Activated T-cell treated with anti-CD3 and anti-CD28 coated beads, Interleukin-2, amount 50 U/mL, for 4 hours (primary cell): ENCODE data around the gene TRIM9. TPM values are rescaled to one million over a fixed set of nuclear protein-coding genes. Genes with fewer than 3 reads are reported as not detected.
"Not testable (repeated sequence)": the region's sequence is repeated elsewhere in the genome, so short reads cannot be mapped to it uniquely, and the experiment has no call there.

Source experiments
- ATAC-seq, 2 donors: fragments of 200-7000 bp; cut with Tn5 transposase; one replicate each; pipeline ENCODE4 v1.10.0; 2021
- DNase-seq: peaks from one replicate; pipeline ENCODE4 v3.0.0-alpha.2; 2020
- H3K27me3 Mint-ChIP-seq: one replicate; pipeline ENCODE4 v1.8.0; 2021; ENCODE audit warnings: low read depth, mixed read lengths
- H3K36me3 Mint-ChIP-seq: one replicate; pipeline ENCODE4 v1.8.0; 2022; ENCODE audit warnings: mixed read lengths; ENCODE audit not compliant: insufficient read depth
- H3K4me1 Mint-ChIP-seq: one replicate; pipeline ENCODE4 v1.8.0; 2021; ENCODE audit warnings: low read depth, mixed read lengths
- H3K4me3 Mint-ChIP-seq: one replicate; pipeline ENCODE4 v1.8.0; 2021; ENCODE audit warnings: mild to moderate bottlenecking, moderate library complexity, mixed read lengths
- H3K9me3 Mint-ChIP-seq: one replicate; pipeline ENCODE4 v1.8.0; 2021; ENCODE audit warnings: mixed read lengths
- total RNA-seq, 3 donors: library from RNA; stranded (reverse); gene quantifications; one replicate each; pipeline ENCODE4 v1.2.1, GENCODE V29; 2021

The TRIM9 gene
- total RNA-seq, 3 donors from 2014 or later, result 0.43 to 0.58 (median 0.54) TPM

DNA sequence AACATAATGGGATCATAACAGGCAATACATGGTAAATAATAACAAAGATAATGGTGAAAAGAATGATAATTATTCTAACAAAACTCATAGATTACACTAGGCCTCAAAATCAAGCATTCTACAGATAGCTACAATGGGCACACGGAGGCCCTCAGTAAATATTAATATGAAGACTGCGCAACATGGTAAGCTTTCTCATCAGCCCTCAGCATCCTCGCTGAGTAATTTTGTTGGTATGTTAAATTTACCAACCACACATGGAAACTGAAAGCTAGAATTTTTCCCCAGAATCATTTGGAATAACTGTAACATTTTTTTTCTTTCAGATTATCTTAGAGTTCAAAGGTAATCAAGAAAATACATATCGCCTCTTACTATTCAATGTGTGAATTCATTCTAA is 76.4 kb downstream of the TRIM9 start:
- Mint-ChIP-seq H3K9me3 (no peaks in the 10 kb centered on the region), H3K36me3 (no peaks in the 10 kb centered on the region), H3K27me3 (peaks cover 4% of the 10 kb centered on the region), H3K4me3 (no peak overlapping the region), H3K4me1 (no peaks in the 10 kb centered on the region)
- no peak for ATAC-seq
- DNase-seq, result no peak

GRCh38 chr14:51014625-51015024 is 80.3 kb downstream of the TRIM9 start:
- DNase-seq (no peak), ATAC-seq (no peak)
- peaks cover 7% of the 10 kb centered on the region for H3K27me3 Mint-ChIP-seq
- no peaks in the 10 kb centered on the region for H3K4me1 Mint-ChIP-seq
- H3K4me3 Mint-ChIP-seq, result no peak overlapping the region
- H3K36me3 Mint-ChIP-seq, result no peaks in the 10 kb centered on the region
- H3K9me3 Mint-ChIP-seq, result no peaks in the 10 kb centered on the region

GRCh38 chr14:51014086-51014485 is 80.8 kb downstream of the TRIM9 start:
- DNase-seq (no peak), ATAC-seq (no peak)
- no peaks in the 10 kb centered on the region for H3K36me3 Mint-ChIP-seq
- H3K27me3 Mint-ChIP-seq, result peaks cover 8% of the 10 kb centered on the region
- H3K9me3 Mint-ChIP-seq, result no peaks in the 10 kb centered on the region
- H3K4me3 Mint-ChIP-seq, result no peak overlapping the region
- no peaks in the 10 kb centered on the region for H3K4me1 Mint-ChIP-seq

DNA sequence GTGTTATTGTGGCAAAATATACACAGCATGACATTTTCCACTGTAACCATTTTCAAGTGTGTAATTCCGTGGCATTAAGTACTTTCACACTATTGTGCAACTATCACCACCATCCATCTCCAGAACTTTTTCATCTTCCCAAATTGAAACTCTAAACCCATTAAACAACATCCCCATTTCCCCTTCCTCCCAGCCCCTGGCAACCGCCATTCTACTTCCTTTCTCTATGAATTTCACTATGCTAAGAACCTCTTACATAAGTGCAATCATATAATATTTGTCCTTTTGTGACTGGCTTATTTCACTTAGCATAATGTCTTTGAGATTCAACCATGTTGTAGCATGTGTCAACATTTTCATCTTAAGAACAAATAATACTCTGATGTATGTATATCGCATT is 82.8 kb downstream of the TRIM9 start:
- H3K4me3 Mint-ChIP-seq, result no peak overlapping the region
- DNase-seq, result no peak
- no peaks in the 10 kb centered on the region for H3K9me3 Mint-ChIP-seq
- H3K36me3 Mint-ChIP-seq, result no peaks in the 10 kb centered on the region
- H3K4me1 Mint-ChIP-seq, result no peaks in the 10 kb centered on the region
- H3K27me3 Mint-ChIP-seq, result peaks cover 8% of the 10 kb centered on the region
- no peak for ATAC-seq

DNA sequence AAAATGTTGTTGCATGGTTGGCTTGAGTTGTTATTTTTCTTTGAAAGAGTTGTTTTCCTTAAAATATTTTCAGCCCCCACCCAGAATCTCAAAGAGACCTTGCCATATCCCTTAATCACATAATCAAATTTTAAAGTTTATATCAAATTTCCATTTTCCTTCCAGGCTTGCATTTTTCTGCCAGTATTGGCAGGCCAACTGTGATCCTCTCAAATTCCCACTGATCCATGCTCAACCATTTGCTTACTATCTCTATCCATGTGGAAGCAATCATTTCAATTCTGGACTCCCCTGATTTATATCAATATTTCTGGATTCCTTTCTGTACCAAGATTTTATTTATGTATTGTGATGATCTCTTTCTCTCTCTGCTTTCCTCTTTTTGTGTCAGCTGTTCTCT is 86.5 kb downstream of the TRIM9 start:
- Mint-ChIP-seq H3K36me3 (no peaks in the 10 kb centered on the region), H3K9me3 (no peaks in the 10 kb centered on the region), H3K27me3 (peaks cover 3% of the 10 kb centered on the region), H3K4me3 (no peak overlapping the region), H3K4me1 (no peaks in the 10 kb centered on the region)
- DNase-seq (no peak), ATAC-seq (no peak)

DNA sequence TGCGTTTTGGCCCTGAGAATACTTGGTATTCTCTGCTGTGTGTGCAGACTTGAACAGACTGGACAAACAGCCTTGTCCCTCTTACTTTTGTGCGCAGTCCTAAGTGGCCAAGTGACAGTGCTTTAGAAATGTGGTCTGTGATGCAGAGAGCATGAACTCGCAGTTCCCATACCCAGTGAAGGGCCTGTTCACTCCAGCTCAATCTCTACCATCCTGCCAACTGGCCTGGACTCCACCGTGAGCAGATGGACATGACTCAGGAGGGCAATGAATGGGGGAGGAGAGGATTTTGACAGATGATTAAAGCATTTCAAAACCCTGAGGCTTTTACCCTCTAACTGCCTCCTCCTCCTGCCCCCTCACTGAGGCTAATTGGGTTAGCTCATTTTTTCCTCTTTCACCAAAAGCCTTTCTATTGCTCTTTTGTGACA is 88.1 kb downstream of the TRIM9 start:
- no peak for DNase-seq
- H3K4me3 Mint-ChIP-seq, result no peak overlapping the region
- ATAC-seq, result no peak
- H3K9me3 Mint-ChIP-seq, result no peaks in the 10 kb centered on the region
- H3K27me3 Mint-ChIP-seq, result peaks cover 3% of the 10 kb centered on the region
- no peaks in the 10 kb centered on the region for H3K36me3 Mint-ChIP-seq
- H3K4me1 Mint-ChIP-seq, result no peaks in the 10 kb centered on the region

- Mint-ChIP-seq H3K36me3 (no peaks in the 10 kb centered on the region), H3K4me1 (no peaks in the 10 kb centered on the region), H3K4me3 (no peak overlapping the region), H3K9me3 (no peaks in the 10 kb centered on the region), H3K27me3 (peaks cover 3% of the 10 kb centered on the region)
- no peak for DNase-seq
- no peak for ATAC-seq
Observed at GRCh38 chr14:51006324-51006723, 88.6 kb downstream of the TRIM9 start.

DNA sequence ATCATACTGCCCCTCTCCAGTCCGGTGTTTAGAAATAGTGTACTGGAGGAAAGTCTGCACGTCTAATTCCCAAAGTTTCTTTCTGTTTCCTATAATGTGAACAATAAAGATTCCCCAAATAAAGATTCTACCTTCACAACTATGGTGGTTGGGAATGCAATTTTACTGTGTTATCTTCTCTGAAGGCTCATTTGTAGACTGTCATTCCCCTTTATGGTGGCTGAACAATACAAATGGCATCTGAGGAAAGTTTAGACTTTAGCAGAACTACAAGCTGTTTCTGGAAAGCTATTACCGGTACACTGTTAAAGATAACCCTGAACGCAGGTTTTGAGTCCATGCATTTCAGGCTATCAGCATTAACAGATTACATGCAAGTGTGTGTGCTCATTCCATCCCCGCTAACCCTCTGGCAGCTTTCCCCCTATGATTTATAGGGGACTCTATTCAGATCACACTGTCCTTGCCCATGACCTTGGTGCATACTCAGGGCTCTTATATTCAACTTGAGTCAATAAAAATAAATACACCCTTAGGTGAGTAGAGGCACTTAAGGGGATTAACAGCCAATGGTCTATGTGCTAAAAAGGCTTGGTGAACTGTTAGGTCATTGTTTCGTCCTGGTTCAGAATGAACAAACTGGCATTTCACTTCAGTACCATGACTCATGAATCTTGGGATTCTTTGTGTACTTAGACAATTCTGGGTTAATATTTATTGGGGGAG is 89.9 kb downstream of the TRIM9 start:
- peaks cover 3% of the 10 kb centered on the region for H3K27me3 Mint-ChIP-seq
- no peaks in the 10 kb centered on the region for H3K4me1 Mint-ChIP-seq
- H3K4me3 Mint-ChIP-seq, result no peak overlapping the region
- ATAC-seq (no peak), DNase-seq (no peak)
- no peaks in the 10 kb centered on the region for H3K36me3 Mint-ChIP-seq
- no peaks in the 10 kb centered on the region for H3K9me3 Mint-ChIP-seq

DNA sequence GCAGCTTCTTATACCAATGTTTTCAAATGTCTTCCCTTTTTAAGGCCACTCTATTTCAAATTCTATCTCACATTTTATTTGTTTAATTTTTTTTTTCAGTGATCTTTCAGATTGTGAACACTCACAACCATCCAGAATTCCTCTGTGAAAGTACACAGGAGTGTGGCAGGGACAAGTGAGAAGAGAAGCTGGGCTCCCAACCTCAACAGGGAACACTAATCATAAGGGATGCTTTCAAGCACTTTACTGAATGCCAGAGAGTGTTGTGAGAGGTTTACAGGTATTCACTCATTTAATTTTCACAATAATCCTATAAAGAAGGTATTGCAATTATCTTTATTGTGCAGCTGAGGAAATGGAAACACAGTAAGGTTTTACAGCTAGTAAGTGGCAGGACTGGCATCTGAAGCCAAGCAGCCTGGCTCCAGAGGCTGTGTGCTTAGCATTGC is 90.5 kb downstream of the TRIM9 start:
- no peak overlapping the region for H3K4me3 Mint-ChIP-seq
- H3K4me1 Mint-ChIP-seq, result no peaks in the 10 kb centered on the region
- no peaks in the 10 kb centered on the region for H3K27me3 Mint-ChIP-seq
- ATAC-seq (no peak), DNase-seq (no peak)
- H3K36me3 Mint-ChIP-seq, result no peaks in the 10 kb centered on the region
- H3K9me3 Mint-ChIP-seq, result no peaks in the 10 kb centered on the region

- Mint-ChIP-seq H3K4me1 (no peaks in the 10 kb centered on the region), H3K9me3 (no peaks in the 10 kb centered on the region), H3K36me3 (no peaks in the 10 kb centered on the region), H3K4me3 (no peak overlapping the region), H3K27me3 (no peaks in the 10 kb centered on the region)
- ATAC-seq (no peak), DNase-seq (no peak)
Observed at GRCh38 chr14:51002406-51002999, 92.4 kb downstream of the TRIM9 start.

- Mint-ChIP-seq H3K36me3 (no peaks in the 10 kb centered on the region), H3K9me3 (no peaks in the 10 kb centered on the region), H3K4me1 (no peaks in the 10 kb centered on the region), H3K27me3 (no peaks in the 10 kb centered on the region), H3K4me3 (no peak overlapping the region)
- ATAC-seq (no peak), DNase-seq (no peak)
Observed at GRCh38 chr14:51000566-51000965, 94.3 kb downstream of the TRIM9 start.

GRCh38 chr14:50999726-51000125 is 95.2 kb downstream of the TRIM9 start:
- DNase-seq (no peak), ATAC-seq (no peak)
- no peaks in the 10 kb centered on the region for H3K36me3 Mint-ChIP-seq
- no peaks in the 10 kb centered on the region for H3K9me3 Mint-ChIP-seq
- H3K27me3 Mint-ChIP-seq, result no peaks in the 10 kb centered on the region
- H3K4me1 Mint-ChIP-seq, result no peaks in the 10 kb centered on the region
- no peak overlapping the region for H3K4me3 Mint-ChIP-seq

DNA sequence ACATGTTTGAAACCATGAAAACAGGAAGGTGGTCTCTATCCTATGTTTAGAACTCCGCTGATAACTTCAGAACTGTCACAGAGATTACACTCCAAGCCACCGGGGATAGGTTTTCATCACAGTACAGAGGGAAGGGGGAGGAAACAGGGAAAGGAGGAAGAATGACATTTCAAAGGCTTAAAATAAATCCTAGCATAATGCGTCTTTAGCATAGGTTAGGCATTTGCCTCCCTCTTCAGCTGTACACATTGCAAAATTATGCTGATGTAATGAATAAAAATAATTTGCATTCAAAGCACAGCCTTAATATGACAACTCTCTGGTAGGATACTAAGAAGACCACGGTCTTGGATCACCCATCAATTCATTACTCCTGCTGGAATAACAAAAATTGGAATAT is 96.3 kb downstream of the TRIM9 start:
- no peak for DNase-seq
- ATAC-seq, result no peak
- Mint-ChIP-seq H3K9me3 (no peaks in the 10 kb centered on the region), H3K4me3 (no peak overlapping the region), H3K4me1 (no peaks in the 10 kb centered on the region), H3K36me3 (no peaks in the 10 kb centered on the region), H3K27me3 (peaks cover 4% of the 10 kb centered on the region)

GRCh38 chr14:50997712-50998111 is 97.2 kb downstream of the TRIM9 start:
- Mint-ChIP-seq H3K27me3 (peaks cover 5% of the 10 kb centered on the region), H3K4me3 (no peak overlapping the region), H3K36me3 (no peaks in the 10 kb centered on the region), H3K4me1 (no peaks in the 10 kb centered on the region), H3K9me3 (no peaks in the 10 kb centered on the region)
- DNase-seq (no peak), ATAC-seq (no peak)

- DNase-seq, H3K27me3 Mint-ChIP-seq: not testable (repeated sequence)
Observed at GRCh38 chr14:50994158-50994557, 100.7 kb downstream of the TRIM9 start.

More at GRCh38 chr14:50994158-50994557, 100.7 kb downstream of the TRIM9 start:
- not testable (repeated sequence) for H3K4me3 Mint-ChIP-seq, H3K9me3 Mint-ChIP-seq, H3K36me3 Mint-ChIP-seq, ATAC-seq, H3K4me1 Mint-ChIP-seq
